Spleen (tissue), 11 donors: ENCODE measurements around the gene RIIAD1. TPM values are rescaled to one million over a fixed set of nuclear protein-coding genes. Genes with fewer than 3 reads are reported as not detected.

Experiments
- DNase-seq: peaks from one replicate; pipeline ENCODE4 v3.0.0-alpha.2; 2020
- H3K27ac ChIP-seq, 8 donors: fragments of 200-600 bp; sonication (generic) in 7 of 8; 1 replicate in 4 of 8; 2 replicates in 4 of 8; pipeline versions ENCODE4 v1.5.0 to v1.8.0; 2016 to 2021; ENCODE audit warnings: inconsistent platforms in 4 of 8, mild to moderate bottlenecking in 4 of 8, moderate library complexity in 1 of 8
- H3K27me3 ChIP-seq, 7 donors: fragments of 200-600 bp; sonication (generic) in 6 of 7; replicated peaks in 1 of 7; 1 replicate in 4 of 7; 2 replicates in 3 of 7; pipeline versions ENCODE4 v1.5.0 to v1.8.0; 2016 to 2021; ENCODE audit warnings: inconsistent platforms in 3 of 7, mild to moderate bottlenecking in 1 of 7
- H3K36me3 ChIP-seq, 6 donors: fragments of 200-600 bp; sonication (generic) in 5 of 6; 1 replicate in 4 of 6; 2 replicates in 2 of 6; pipeline versions ENCODE4 v1.5.0 to v1.8.0; 2016 to 2021; ENCODE audit warnings: inconsistent platforms in 2 of 6
- H3K4me1 ChIP-seq, 6 donors: fragments of 200-600 bp; sonication (generic) in 5 of 6; 1 replicate in 3 of 6; 2 replicates in 3 of 6; pipeline versions ENCODE4 v1.5.0 to v1.8.0; 2016 to 2021; ENCODE audit warnings: inconsistent platforms in 3 of 6
- H3K4me3 ChIP-seq, 8 donors: fragments of 200-600 bp; sonication (generic) in 7 of 8; 1 replicate in 4 of 8; 2 replicates in 4 of 8; pipeline versions ENCODE4 v1.5.0 to v1.8.0; 2016 to 2021; ENCODE audit warnings: inconsistent platforms in 4 of 8, mild to moderate bottlenecking in 4 of 8, moderate library complexity in 2 of 8
- H3K9me3 ChIP-seq, 8 donors: fragments of 200-600 bp; sonication (generic) in 7 of 8; 1 replicate in 4 of 8; 2 replicates in 4 of 8; pipeline versions ENCODE4 v1.5.0 to v1.8.0; 2016 to 2021; ENCODE audit warnings: inconsistent platforms in 4 of 8
- CTCF ChIP-seq, 11 experiments: fragments of 200-600 bp in 7 of 11; fragments of 450-650 bp in 4 of 11; sonication (generic) in 4 of 11; IDR thresholded peaks in 8 of 11; conservative IDR thresholded peaks in 3 of 11; 1 replicate in 7 of 11; 2 replicates in 4 of 11; pipeline versions ENCODE4 v1.4.0 to v1.8.0; 2016 to 2021; ENCODE audit warnings: antibody characterized with exemption in 11 of 11, inconsistent platforms in 4 of 11, mild to moderate bottlenecking in 1 of 11
- POLR2A ChIP-seq, 3 donors: fragments of 450-650 bp; IDR thresholded peaks; one replicate each; pipeline ENCODE4 v1.5.1; 2017; ENCODE audit warnings: antibody characterized with exemption in 3 of 3, mild to moderate bottlenecking in 1 of 3
- POLR2AphosphoS5 ChIP-seq, 3 donors: sonication (generic); formaldehyde crosslinking; IDR thresholded peaks; one replicate each; pipeline ENCODE4 v1.5.1; 2017; ENCODE audit warnings: antibody characterized with exemption in 3 of 3
- WGBS, 5 donors: extraction: QIAGEN DNeasy Blood & Tissue Kit in 3 of 5; methylation state at CpG; one replicate each; pipeline versions ENCODE4 v1.1.5 to v1.1.7; 2013 to 2018; 5-methylcytosine and 5-hydroxymethylcytosine counted together
- intact Hi-C: fragments of 100-400 bp; cut with DNase I; formaldehyde crosslinking; loops from one replicate; pipeline ENCODE4 v1.15.0; 2023; ENCODE audit warnings: low total_unique reads
- polyA plus RNA-seq, 3 donors: library from polyadenylated mRNA; stranded (reverse); fragments of 200-250 nt; gene quantifications; one replicate each; pipeline ENCODE4 v1.2.1, GENCODE V29; 2013
- total RNA-seq, 7 donors: library from RNA; depleted of rRNA in 3 of 7; stranded (reverse); fragments of >200 nt in 3 of 7; fragmentation: NEBNext Ultra II Directional in 4 of 7; extraction: Animal tissue kit (Norgen Biotek cat#: 25700) in 4 of 7; gene quantifications; one replicate each; pipeline versions ENCODE4 v1.1.0 to v1.2.1, GENCODE V29; 2016 to 2021
- donor health status: healthy with polysubstance abuse.
- donor health status: DM: no; HTN: no; CAD: no; lungs with moderate emphysema.
- donor health status: DM: no; HTN: no; CAD: no.
- donor health status: Bipolar disorder and iron deficiency.
- donor health status: healthy.
- donor health status: DM: no; HTN: no; CAD: no.
- donor health status: DM: yes; HTN: yes; CAD: no.

RIIAD1 gene
- total and polyA plus RNA-seq, 10 donors: 0.34 TPM; not detected in 9

DNA sequence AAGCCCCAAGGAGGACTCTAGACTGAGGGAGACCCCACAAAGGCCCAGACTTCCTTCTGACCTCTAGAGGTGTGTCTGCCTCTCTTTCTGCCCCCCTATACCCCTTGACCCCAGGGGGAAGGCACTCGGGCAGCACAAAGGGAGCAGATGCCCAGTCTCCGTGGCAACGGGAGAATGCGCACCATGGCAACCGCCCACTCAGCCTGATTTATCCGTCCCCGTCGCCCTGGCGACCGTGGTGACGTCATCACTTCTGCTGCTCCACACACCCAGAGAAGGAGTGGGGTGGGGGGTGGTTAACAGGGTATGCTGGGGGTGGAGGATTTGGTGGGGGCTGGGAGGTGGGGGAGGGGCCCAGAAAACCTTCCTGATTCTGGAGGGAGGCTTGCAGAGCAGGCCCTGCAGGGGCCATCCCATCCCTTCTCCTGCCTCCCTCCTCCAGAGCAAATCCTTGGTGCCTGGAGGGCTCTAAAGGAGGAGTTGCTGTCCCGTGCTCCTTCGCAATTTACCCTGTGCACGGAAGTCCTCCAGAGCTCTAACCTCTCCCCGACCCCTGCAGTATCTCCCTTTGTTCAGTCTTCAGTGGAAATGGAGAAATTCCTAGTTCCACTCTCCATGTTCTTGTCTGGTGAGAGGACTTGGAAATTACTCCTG is 11.0 kb upstream of the RIIAD1 start:
- DNase-seq: no peak
- Histone ChIP-seq H3K4me1 (no peaks in the 10 kb centered on the region), H3K9me3 (no peaks in the 10 kb centered on the region), H3K27ac (no peak overlapping the region), H3K4me3 (no peak overlapping the region), H3K27me3 (peaks cover 0 to 39% (median 3%) of the 10 kb centered on the region in 7 donors), H3K36me3 (no peaks in the 10 kb centered on the region)
- WGBS, 5 donors: 42 to 75% (median 66%) methylated on average over 15 of the region's 15 CpGs
- intact Hi-C loops: no loop called here
- TF ChIP-seq POLR2A (IDR thresholded peaks at IDR 0.05) (no peak), CTCF (IDR thresholded peaks at IDR 0.05 in 8 of 11, conservative IDR thresholded peaks at IDR 0.05 in 3 of 11) (no peak), POLR2AphosphoS5 (IDR thresholded peaks at IDR 0.05) (no peak)

DNA sequence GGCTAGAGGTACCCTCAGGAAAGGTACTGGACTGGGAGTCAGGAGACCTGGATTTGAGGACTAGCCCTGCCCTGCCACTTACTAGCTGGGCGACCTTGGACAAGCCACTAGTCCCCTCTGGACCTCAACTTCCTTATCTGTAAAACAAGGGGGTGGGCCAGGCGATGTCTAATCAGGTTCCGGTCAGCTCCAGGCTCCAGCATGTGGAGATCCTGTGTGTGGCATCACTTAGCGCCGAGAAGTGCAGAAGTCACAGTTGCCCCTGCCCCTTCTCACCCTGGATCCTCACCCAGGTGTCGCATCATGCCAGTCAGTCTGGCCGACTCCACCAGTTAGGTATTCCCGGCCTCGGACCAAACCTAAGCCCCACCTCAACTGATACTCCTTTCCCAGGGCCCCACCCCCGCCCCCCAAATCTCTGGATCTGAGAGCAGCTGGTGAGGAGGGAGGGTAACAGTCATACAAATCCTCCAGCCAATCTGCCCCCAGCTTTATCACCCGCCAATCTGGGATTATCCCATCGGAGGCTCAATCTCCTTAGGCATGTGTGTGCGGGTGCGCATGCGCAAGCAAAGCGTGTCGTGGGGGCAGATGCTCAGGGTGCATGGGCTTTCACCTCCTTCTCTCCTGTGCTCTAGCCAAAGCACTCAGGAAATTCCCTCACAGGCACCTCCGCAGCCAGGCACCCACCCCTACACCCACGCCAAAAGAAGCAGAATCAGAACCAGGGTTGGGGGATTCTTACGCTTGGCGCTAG is 10.1 kb upstream of the RIIAD1 start:
- Histone ChIP-seq H3K4me1 (peaks cover 0 to under 1% (median 0%) of the 10 kb centered on the region in 6 donors), H3K9me3 (no peaks in the 10 kb centered on the region), H3K27ac (no peak overlapping the region), H3K36me3 (no peaks in the 10 kb centered on the region), H3K27me3 (peaks cover 0 to 48% (median 10%) of the 10 kb centered on the region in 7 donors), H3K4me3 (no peak overlapping the region)
- 79 to 91% (median 85%) methylated on average over 19 to 21 of the region's 21 CpGs for WGBS, 5 donors
- DNase-seq: no peak
- intact Hi-C loops: no loop called here
- TF ChIP-seq POLR2A (IDR thresholded peaks at IDR 0.05) (no peak), POLR2AphosphoS5 (IDR thresholded peaks at IDR 0.05) (no peak), CTCF (IDR thresholded peaks at IDR 0.05 in 8 of 11, conservative IDR thresholded peaks at IDR 0.05 in 3 of 11) (no peak)

DNA sequence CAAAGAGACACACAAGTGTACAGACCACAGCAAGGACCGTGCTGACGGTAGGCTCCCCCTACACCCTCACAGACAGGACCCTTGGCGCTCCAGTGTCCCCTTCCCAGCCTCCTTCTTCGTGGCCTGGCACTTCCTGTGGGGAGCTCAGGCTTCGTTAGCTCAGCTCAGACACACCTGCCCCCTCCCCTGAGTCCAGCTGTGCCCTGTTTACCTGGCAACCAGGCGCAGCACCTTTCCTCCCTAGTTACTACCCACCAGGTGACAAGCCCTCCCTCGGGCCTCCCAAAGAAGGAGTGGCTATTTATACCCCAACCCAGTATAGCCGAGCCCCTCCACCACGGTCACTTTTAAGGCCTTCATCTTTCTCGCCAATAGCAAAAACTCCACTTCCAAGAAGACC is 9.4 kb upstream of the RIIAD1 start:
- H3K9me3 ChIP-seq: no peaks in the 10 kb centered on the region
- no peaks in the 10 kb centered on the region for H3K36me3 ChIP-seq
- DNase-seq: no peak
- intact Hi-C loops: no loop called here
- no peak overlapping the region for H3K27ac ChIP-seq
- peaks cover 0 to 7% (median 5%) of the 10 kb centered on the region in 6 donors for H3K4me1 ChIP-seq
- TF ChIP-seq POLR2AphosphoS5 (IDR thresholded peaks at IDR 0.05) (no peak), CTCF (IDR thresholded peaks at IDR 0.05 in 8 of 11, conservative IDR thresholded peaks at IDR 0.05 in 3 of 11) (no peak), POLR2A (IDR thresholded peaks at IDR 0.05) (no peak)
- peaks cover 0 to 55% (median 16%) of the 10 kb centered on the region in 7 donors for H3K27me3 ChIP-seq
- WGBS, 5 donors: 56 to 68% (median 63%) methylated on average over 10 of the region's 10 CpGs
- no peak overlapping the region for H3K4me3 ChIP-seq

DNA sequence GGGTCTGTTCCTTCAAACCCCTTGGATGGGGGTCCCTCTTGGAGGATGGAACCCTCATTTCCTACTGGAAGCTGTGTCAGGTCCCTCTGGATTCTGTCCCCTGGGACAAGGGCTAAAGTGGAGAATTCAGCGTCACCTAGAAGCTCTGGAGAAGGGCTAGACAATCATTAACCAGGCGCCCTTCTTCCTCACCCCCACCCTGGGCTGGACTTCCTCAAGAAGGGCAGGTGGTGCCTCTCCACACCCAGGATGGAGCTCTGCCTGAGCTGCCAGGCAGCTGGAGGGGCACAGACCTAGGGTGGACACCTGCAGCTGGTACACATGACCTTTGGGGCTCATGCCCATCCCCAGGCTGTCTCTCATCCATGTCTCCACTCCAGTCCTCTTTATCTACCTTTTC is 8.3 kb upstream of the RIIAD1 start:
- no peak for DNase-seq
- H3K27ac ChIP-seq: no peak overlapping the region
- TF ChIP-seq POLR2AphosphoS5 (IDR thresholded peaks at IDR 0.05) (no peak), POLR2A (IDR thresholded peaks at IDR 0.05) (no peak), CTCF (IDR thresholded peaks at IDR 0.05 in 8 of 11, conservative IDR thresholded peaks at IDR 0.05 in 3 of 11) (no peak)

More for the DNA sequence above, 8.3 kb upstream of the RIIAD1 start:
- 66 to 78% (median 69%) methylated on average over 2 of the region's 2 CpGs for WGBS, 5 donors
- Histone ChIP-seq H3K27me3 (peaks cover 2 to 66% (median 23%) of the 10 kb centered on the region in 7 donors), H3K9me3 (no peaks in the 10 kb centered on the region), H3K4me3 (no peak overlapping the region), H3K4me1 (peaks cover 0 to 17% (median 10%) of the 10 kb centered on the region in 6 donors), H3K36me3 (no peaks in the 10 kb centered on the region)
- intact Hi-C loops: no loop called here
